ENCODE measurements around the gene PAFAH1B2.

PAFAH1B2 gene

DNA sequence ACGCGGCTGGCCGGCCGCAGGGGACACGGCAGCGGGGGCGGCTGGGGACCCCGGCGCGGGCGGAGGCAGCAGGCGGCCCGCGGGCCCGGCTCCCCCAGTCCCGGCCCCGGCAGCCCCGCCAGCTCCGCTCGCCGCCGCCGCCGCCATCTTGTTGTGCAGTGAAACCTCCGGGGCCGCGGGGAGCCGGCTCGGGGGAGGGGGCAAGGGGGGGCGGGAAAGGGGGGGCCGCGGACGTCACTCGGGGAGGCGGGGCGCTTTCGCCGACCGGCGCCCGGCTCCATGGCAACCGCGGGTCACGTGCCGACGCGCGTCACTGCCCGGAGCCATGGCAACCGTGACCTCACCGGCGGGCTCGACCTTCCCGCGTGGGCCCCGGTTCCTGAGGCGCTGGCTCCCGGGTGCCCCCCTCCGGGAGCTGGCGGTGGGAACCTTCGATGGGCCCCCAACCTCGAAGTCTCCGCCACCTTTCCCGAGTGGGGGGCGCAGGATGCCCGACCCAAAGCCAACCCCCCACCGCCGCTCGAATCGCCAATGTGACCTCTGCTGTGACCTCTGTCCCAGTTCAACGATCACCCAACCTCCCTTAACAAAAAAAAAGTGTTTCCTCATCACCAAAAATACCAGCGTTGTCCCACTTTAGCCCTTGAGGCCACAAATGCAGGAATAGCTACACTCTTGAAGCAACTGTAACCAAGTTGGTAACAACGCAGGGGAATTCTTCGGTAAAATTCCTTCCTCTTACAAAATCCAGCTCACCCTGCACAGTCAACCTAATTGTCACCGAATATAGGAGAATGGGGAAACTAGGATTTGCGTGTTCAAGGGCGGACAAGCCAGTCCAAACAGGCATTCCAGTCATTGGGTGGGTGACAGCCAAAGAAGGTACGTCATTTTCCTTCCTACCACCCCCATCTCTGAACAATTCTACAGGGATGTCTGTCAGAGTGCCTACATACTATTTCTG, 45.5 kb upstream of the PAFAH1B2 start, which contains the start of gene SIK3:
Gene SIK3 (minus strand): TSS at position 160 of the 964 bp plus-strand sequence. CDS start 13 bp downstream, at position 147.
- Histone ChIP-seq H4K91ac (ENCODE audit: low read depth, low read length, poor library complexity) (no peak within 1 kb of the TSS), H3K4me1 (ENCODE audit: control insufficient read depth in 2 of 2, insufficient read depth in 1 of 2, low read depth in 1 of 2, low read length in 2 of 2) (peaks cover 22 to 41% of the 10 kb centered on the region in 2 donors), H3K27me3 (ENCODE audit: control insufficient read depth in 3 of 3, insufficient read depth in 3 of 3, low read depth in 1 of 3, low read length in 3 of 3) (no peaks in the 10 kb centered on the region), H2AFZ (ENCODE audit: low read length) (peak within 1 kb of the TSS; percentile 96), H3K18ac (ENCODE audit: low read length) (peak within 1 kb of the TSS; percentile 98), H3K27ac (replicated peaks; ENCODE audit: low read length) (peak within 1 kb of the TSS; percentile 45), H2BK15ac (ENCODE audit: low read length) (peak within 1 kb of the TSS; percentile 25), H2BK5ac (ENCODE audit: low read length) (peak within 1 kb of the TSS; percentile 91), H3K4ac (ENCODE audit: low read length) (peak within 1 kb of the TSS; percentile 70), H3K79me1 (ENCODE audit: low read depth, low read length) (peaks cover 5% of the 10 kb centered on the region), H2AK5ac (ENCODE audit: low read depth, low read length) (peak within 1 kb of the TSS; percentile 68), H3K36me3 (replicated peaks in 1 of 2; ENCODE audit: control insufficient read depth in 2 of 2, insufficient read depth in 2 of 2, low read length in 2 of 2) (no peaks in the 10 kb centered on the region), H3K23ac (ENCODE audit: low read depth, low read length, poor library complexity) (peak within 1 kb of the TSS; percentile 75), H4K8ac (ENCODE audit: low read depth, low read length) (no peak within 1 kb of the TSS), H3K9ac (ENCODE audit: low read depth, low read length, poor library complexity) (peak within 1 kb of the TSS; percentile 99), H3K9me3 (replicated peaks in 1 of 2; ENCODE audit: control insufficient read depth in 2 of 2, insufficient read depth in 1 of 2, low read depth in 1 of 2, low read length in 2 of 2) (no peaks in the 10 kb centered on the region), H2BK120ac (ENCODE audit: low read depth, low read length) (no peak within 1 kb of the TSS), H3K4me2 (ENCODE audit: insufficient read depth, low read length, poor library complexity, severe bottlenecking) (peak within 1 kb of the TSS; percentile 67), H3K4me3 (ENCODE audit: low read length in 2 of 2) (peak within 1 kb of the TSS; percentile 84 to 99), H2BK12ac (ENCODE audit: low read length) (peak within 1 kb of the TSS; percentile 67), H3K14ac (ENCODE audit: low read length) (peak within 1 kb of the TSS; percentile 91)
- DNase-seq (ENCODE audit: low spot score): peak; percentile 85
- WGBS, 2 donors (ENCODE audit: extremely low coverage in 2 of 2, insufficient read length in 2 of 2, insufficient replicate concordance in 1 of 2): no CpG with 5 or more reads among the region's 78 CpGs

DNA sequence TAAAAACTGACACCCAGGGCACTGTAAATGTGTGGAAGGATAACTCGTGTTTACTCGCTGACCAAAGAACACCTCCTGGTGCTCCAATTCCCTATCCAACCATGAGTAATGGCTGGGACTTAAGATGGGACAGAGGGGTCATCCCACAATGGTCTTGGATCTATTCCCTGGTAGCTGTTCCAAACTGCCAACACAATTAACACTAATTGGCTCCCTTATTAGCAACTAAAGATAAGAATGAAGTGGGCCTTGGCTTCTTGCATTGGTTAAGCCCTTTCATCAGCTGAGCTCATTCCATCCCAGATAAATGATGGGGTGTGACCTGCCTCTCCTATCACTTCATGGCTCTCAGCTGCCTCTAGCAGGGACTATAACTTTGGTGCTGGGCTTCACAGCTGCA, 44.4 kb upstream of the PAFAH1B2 start:
- Histone ChIP-seq H2BK5ac (ENCODE audit: low read length) (no peak overlapping the region), H3K4me1 (ENCODE audit: control insufficient read depth in 2 of 2, insufficient read depth in 1 of 2, low read depth in 1 of 2, low read length in 2 of 2) (peaks cover 22 to 38% of the 10 kb centered on the region in 2 donors), H3K27me3 (ENCODE audit: control insufficient read depth in 3 of 3, insufficient read depth in 3 of 3, low read depth in 1 of 3, low read length in 3 of 3) (no peaks in the 10 kb centered on the region), H3K9ac (ENCODE audit: low read depth, low read length, poor library complexity) (no peak overlapping the region), H2AFZ (ENCODE audit: low read length) (peak overlapping the region; percentile 96), H3K36me3 (replicated peaks in 1 of 2; ENCODE audit: control insufficient read depth in 2 of 2, insufficient read depth in 2 of 2, low read length in 2 of 2) (no peaks in the 10 kb centered on the region), H3K9me3 (replicated peaks in 1 of 2; ENCODE audit: control insufficient read depth in 2 of 2, insufficient read depth in 1 of 2, low read depth in 1 of 2, low read length in 2 of 2) (no peaks in the 10 kb centered on the region), H3K79me1 (ENCODE audit: low read depth, low read length) (peaks cover 5% of the 10 kb centered on the region), H4K91ac (ENCODE audit: low read depth, low read length, poor library complexity) (no peak overlapping the region), H3K4ac (ENCODE audit: low read length) (no peak overlapping the region), H2BK15ac (ENCODE audit: low read length) (no peak overlapping the region), H3K27ac (replicated peaks; ENCODE audit: low read length) (peak overlapping the region; percentile 17), H3K23ac (ENCODE audit: low read depth, low read length, poor library complexity) (no peak overlapping the region), H2BK12ac (ENCODE audit: low read length) (no peak overlapping the region), H3K4me2 (ENCODE audit: insufficient read depth, low read length, poor library complexity, severe bottlenecking) (no peak overlapping the region), H4K8ac (ENCODE audit: low read depth, low read length) (no peak overlapping the region), H3K4me3 (ENCODE audit: low read length in 2 of 2) (no peak overlapping the region), H3K18ac (ENCODE audit: low read length) (no peak overlapping the region), H2AK5ac (ENCODE audit: low read depth, low read length) (no peak overlapping the region), H3K14ac (ENCODE audit: low read length) (no peak overlapping the region), H2BK120ac (ENCODE audit: low read depth, low read length) (no peak overlapping the region)
- DNase-seq (ENCODE audit: low spot score): no peak
- WGBS, 2 donors (ENCODE audit: extremely low coverage in 2 of 2, insufficient read length in 2 of 2, insufficient replicate concordance in 1 of 2): no CpG with 5 or more reads among the region's 2 CpGs

DNA sequence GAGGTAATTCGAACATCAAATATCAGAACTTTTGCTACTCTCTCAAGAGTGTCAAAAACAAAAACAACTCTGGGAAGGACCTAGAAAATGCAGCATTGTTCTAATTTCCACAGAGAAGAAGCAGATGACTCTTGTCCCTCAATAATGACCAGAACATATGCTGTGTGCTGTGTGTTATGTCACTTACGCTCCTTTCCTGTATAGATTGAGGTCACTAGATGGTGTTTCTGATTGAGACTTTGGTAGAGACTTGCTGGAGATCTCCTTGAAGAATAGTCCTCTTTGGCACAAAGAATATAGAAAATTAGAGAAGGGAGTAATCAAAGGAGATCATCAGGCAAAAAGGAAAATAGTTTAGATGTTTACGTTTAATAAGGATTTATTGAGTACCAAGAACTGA, 43.5 kb upstream of the PAFAH1B2 start:
- Histone ChIP-seq H3K23ac (ENCODE audit: low read depth, low read length, poor library complexity) (no peak overlapping the region), H3K14ac (ENCODE audit: low read length) (no peak overlapping the region), H3K27ac (replicated peaks; ENCODE audit: low read length) (no peak overlapping the region), H3K36me3 (replicated peaks in 1 of 2; ENCODE audit: control insufficient read depth in 2 of 2, insufficient read depth in 2 of 2, low read length in 2 of 2) (no peaks in the 10 kb centered on the region), H4K8ac (ENCODE audit: low read depth, low read length) (no peak overlapping the region), H3K9me3 (replicated peaks in 1 of 2; ENCODE audit: control insufficient read depth in 2 of 2, insufficient read depth in 1 of 2, low read depth in 1 of 2, low read length in 2 of 2) (no peaks in the 10 kb centered on the region), H2AFZ (ENCODE audit: low read length) (no peak overlapping the region), H2BK15ac (ENCODE audit: low read length) (no peak overlapping the region), H3K27me3 (ENCODE audit: control insufficient read depth in 3 of 3, insufficient read depth in 3 of 3, low read depth in 1 of 3, low read length in 3 of 3) (no peaks in the 10 kb centered on the region), H3K18ac (ENCODE audit: low read length) (no peak overlapping the region), H3K9ac (ENCODE audit: low read depth, low read length, poor library complexity) (no peak overlapping the region), H2BK12ac (ENCODE audit: low read length) (no peak overlapping the region), H2AK5ac (ENCODE audit: low read depth, low read length) (no peak overlapping the region), H2BK5ac (ENCODE audit: low read length) (no peak overlapping the region), H3K4me3 (ENCODE audit: low read length in 2 of 2) (no peak overlapping the region), H4K91ac (ENCODE audit: low read depth, low read length, poor library complexity) (no peak overlapping the region), H3K4ac (ENCODE audit: low read length) (no peak overlapping the region), H3K4me2 (ENCODE audit: insufficient read depth, low read length, poor library complexity, severe bottlenecking) (no peak overlapping the region), H3K79me1 (ENCODE audit: low read depth, low read length) (peaks cover 5% of the 10 kb centered on the region), H3K4me1 (ENCODE audit: control insufficient read depth in 2 of 2, insufficient read depth in 1 of 2, low read depth in 1 of 2, low read length in 2 of 2) (peaks cover 16 to 30% of the 10 kb centered on the region in 2 donors), H2BK120ac (ENCODE audit: low read depth, low read length) (no peak overlapping the region)
- no peak for DNase-seq (ENCODE audit: low spot score)
- WGBS, 2 donors (ENCODE audit: extremely low coverage in 2 of 2, insufficient read length in 2 of 2, insufficient replicate concordance in 1 of 2): 100% methylated on average over 1 of the region's 3 CpGs; no CpG with 5 or more reads in 1 of the 2 donors

Data from neuronal stem cell (in vitro differentiated cells).